HG02588 (cell line): ENCODE data around the gene EFNB3.

Experiments
- ATAC-seq: cut with Tn5 transposase; IDR thresholded peaks from one replicate; pipeline ENCODE4 v1.9.1; 2021; ENCODE audit warnings: mild to moderate bottlenecking, moderate library complexity; ENCODE audit not compliant: unreplicated experiment

Gene EFNB3

GRCh38 chr17:7704601-7705268 is at the start of gene EFNB3:
Gene EFNB3, plus strand, starts transcription at chr17:7705202. Its CDS starts 397 bp downstream, at chr17:7705599.
- ATAC-seq, result no peak

GRCh38 chr17:7655541-7655840 is 49.5 kb upstream of the EFNB3 start:
- no peak for ATAC-seq

- ATAC-seq, result no peak
Observed at GRCh38 chr17:7656958-7657609, 47.9 kb upstream of the EFNB3 start.

GRCh38 chr17:7667656-7668406 is 37.2 kb upstream of the EFNB3 start:
- ATAC-seq, result no peak

- no peak for ATAC-seq
Observed at GRCh38 chr17:7668482-7668881, 36.5 kb upstream of the EFNB3 start.

- no peak for ATAC-seq
Observed at GRCh38 chr17:7673239-7673638, 31.8 kb upstream of the EFNB3 start.

GRCh38 chr17:7674934-7675333 is 30.1 kb upstream of the EFNB3 start:
- ATAC-seq, result no peak

- ATAC-seq, result no peak
Observed at GRCh38 chr17:7676533-7676932, 28.5 kb upstream of the EFNB3 start.

- ATAC-seq, result no peak
Observed at GRCh38 chr17:7677388-7678067, 27.5 kb upstream of the EFNB3 start.

GRCh38 chr17:7684851-7685532 is 20.0 kb upstream of the EFNB3 start:
- no peak for ATAC-seq

- peak; percentile 52 for ATAC-seq
Observed at GRCh38 chr17:7685533-7686221, 19.3 kb upstream of the EFNB3 start.

GRCh38 chr17:7686222-7687071 is 18.6 kb upstream of the EFNB3 start:
- ATAC-seq, result peak; percentile 41

- peak; percentile 34 for ATAC-seq
Observed at GRCh38 chr17:7687072-7687907, 17.7 kb upstream of the EFNB3 start, which contains the start of gene TP53. Gene TP53, minus strand, starts transcription at chr17:7687490. Its CDS starts 10,896 bp downstream, at chr17:7676594.

GRCh38 chr17:7687908-7688807 is 16.8 kb upstream of the EFNB3 start, which contains the start of gene WRAP53:
Gene WRAP53, plus strand, starts transcription at chr17:7688477. Its CDS starts 172 bp downstream, at chr17:7688649.
- peak; percentile 57 for ATAC-seq

- no peak for ATAC-seq
Observed at GRCh38 chr17:7688808-7689316, 16.1 kb upstream of the EFNB3 start.

GRCh38 chr17:7695586-7695985 is 9.4 kb upstream of the EFNB3 start:
- ATAC-seq, result no peak
